Gastrocnemius medialis (tissue), 4 donors: ENCODE data around the gene AGTPBP1.

ENCODE experiments used
- POLR2A ChIP-seq, 2 donors: fragments of 450-650 bp; IDR thresholded peaks; one replicate each; pipeline ENCODE4 v1.6.1; 2017; ENCODE audit warnings: antibody characterized with exemption in 2 of 2, mild to moderate bottlenecking in 2 of 2, moderate library complexity in 2 of 2
- TF ChIP-seq, protein P1 (sequence below), 5 experiments: fragments of 450-650 bp in 3 of 5; fragments of 200-600 bp in 2 of 5; sonication (generic) in 2 of 5; IDR thresholded peaks in 4 of 5; conservative IDR thresholded peaks in 1 of 5; 1 replicate in 4 of 5; 2 replicates in 1 of 5; pipeline ENCODE4 v1.5.1; 2016 to 2019; ENCODE audit warnings: antibody characterized with exemption in 5 of 5, mild to moderate bottlenecking in 3 of 5, moderate library complexity in 3 of 5

DNA sequence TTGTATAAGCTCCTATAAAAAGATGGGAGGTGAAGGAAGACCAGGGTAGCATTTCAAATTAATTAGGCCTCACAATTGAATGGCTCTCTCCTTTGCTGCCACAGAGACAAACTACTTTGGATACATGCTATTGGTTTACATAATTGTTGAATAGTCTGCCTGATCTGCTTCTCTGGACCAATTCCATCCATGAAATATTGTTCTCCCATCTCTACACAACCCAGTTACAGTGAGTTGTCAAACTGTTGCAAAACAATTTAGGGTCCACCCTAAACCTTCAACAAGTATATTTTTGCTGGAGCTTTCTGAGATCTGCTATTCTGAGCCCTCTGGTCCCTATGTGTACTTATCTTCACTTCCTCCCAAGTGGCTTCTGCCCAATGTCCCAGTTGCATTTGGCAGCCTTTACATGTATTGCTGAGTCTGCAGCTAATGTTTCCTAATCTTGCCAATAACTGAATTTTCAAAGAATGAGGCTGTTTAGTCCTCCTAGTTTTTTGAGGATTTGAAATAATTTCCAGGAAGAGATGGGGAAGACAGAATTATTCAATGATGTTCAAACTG lies 38.9 kb downstream of the AGTPBP1 start:
- TF ChIP-seq, protein P1, sequence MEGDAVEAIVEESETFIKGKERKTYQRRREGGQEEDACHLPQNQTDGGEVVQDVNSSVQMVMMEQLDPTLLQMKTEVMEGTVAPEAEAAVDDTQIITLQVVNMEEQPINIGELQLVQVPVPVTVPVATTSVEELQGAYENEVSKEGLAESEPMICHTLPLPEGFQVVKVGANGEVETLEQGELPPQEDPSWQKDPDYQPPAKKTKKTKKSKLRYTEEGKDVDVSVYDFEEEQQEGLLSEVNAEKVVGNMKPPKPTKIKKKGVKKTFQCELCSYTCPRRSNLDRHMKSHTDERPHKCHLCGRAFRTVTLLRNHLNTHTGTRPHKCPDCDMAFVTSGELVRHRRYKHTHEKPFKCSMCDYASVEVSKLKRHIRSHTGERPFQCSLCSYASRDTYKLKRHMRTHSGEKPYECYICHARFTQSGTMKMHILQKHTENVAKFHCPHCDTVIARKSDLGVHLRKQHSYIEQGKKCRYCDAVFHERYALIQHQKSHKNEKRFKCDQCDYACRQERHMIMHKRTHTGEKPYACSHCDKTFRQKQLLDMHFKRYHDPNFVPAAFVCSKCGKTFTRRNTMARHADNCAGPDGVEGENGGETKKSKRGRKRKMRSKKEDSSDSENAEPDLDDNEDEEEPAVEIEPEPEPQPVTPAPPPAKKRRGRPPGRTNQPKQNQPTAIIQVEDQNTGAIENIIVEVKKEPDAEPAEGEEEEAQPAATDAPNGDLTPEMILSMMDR (IDR thresholded peaks at IDR 0.05 in 4 of 5, conservative IDR thresholded peaks at IDR 0.05 in 1 of 5), result no peak
- TF ChIP-seq POLR2A (IDR thresholded peaks at IDR 0.05), result no peak
